HG03196 (cell line): ENCODE results near the gene AKAP13.

Source experiments
- ATAC-seq: cut with Tn5 transposase; IDR thresholded peaks from one replicate; pipeline ENCODE4 v1.9.1; 2021; ENCODE audit not compliant: unreplicated experiment

Gene AKAP13

DNA sequence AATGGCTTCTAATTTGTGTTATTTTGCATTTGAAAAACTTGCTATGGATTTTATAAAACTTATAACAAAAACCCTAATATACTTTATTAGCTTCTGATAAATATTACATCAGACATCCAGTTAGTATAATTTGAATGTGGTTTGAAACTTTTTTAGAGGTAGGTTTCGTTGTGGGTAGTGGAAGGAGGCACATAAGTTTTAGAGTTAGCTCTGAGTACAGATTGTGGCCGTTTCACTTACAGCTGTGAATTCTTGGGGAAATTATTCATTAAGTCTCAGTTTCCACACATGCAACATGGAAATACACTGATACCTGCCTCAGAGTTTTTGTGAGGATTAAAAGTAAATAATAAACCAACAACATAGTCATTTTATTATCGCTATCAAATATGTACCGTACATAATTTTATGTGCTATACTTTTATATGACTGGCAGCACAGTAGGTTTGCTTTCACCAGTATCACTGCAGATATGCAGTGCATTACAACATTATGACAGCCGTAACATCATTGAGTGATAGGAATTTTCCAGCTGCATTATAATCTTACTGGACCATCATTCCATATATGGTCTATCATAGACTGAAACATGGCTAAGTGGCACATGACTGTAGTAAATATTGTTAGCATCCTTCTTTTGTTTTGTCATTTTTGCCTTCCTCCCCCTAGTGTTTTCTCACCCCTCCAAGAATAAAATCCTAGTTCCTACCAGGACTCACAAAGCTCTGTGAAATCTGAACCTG, 175.6 kb downstream of the AKAP13 start:
- peak; percentile 75 for ATAC-seq

DNA sequence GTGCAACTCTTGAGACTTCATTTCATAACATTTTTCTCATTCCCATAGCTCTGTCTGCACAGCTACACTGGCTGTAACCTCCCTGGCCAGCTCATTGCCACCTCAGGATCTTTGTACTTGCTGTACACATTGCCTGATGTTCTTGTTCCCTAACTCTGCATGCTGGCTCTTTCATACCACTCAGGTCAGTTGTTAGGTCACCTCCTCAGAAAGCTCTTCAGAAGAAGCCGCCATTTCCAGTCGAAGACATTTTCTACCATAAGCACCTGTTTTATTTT, 176.2 kb downstream of the AKAP13 start:
- no peak for ATAC-seq

DNA sequence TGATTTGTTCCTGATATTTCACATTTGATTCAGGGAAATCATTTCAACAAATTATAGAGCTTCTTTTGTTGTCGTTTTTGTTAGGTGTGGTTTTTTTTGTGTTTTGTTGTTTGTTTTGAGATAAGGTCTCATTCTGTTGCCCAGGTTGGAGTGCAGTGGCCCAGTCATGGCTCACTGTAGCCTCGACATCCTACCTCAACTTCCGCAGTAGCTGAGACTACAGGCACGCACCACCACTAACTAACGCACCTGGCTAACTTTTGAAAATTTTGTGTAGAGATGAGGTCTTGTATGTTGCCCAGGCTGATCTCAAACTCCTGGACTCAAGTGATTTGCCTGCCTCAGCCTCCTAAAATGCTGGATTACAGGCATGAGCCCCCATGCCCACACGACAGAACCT, 177.0 kb downstream of the AKAP13 start:
- ATAC-seq, result no peak

DNA sequence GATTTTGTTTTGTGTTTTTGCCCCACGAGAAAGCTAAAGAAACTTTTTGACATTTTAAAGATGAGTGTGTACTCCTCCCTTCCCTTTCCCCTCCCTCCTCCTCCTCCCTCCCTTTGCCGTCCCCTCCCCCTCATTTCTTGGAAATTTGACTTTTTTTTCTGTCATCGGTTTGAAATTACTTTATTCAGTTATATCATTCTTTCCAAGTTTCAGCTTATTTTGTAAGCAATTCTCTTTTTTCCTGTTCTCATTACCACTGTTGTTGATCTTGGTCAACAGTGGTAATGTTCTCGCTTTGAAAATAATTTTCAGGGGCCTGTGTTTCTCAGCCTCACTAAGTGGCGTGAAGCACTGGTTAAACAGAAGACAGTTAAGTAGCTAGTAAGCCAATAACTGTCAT, 178.4 kb downstream of the AKAP13 start:
- ATAC-seq, result no peak

DNA sequence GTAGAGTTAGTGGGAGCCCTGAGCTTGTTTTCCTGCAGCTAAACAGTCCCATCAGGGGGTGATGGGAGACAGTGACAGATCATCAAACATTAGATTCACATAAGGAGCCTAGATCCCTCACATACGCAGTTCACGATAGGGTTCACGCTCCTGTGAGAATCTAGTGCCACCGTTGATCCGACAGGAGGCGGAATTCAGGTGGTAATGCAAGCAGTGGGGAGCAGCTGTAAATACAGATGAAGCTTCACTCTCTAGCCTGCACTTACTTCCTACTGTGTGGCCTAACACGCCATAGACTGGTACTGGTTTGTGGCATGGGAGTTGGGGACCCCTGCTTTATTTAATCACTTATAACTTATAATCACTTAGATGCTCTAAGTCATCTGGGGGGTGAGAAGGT, 179.1 kb downstream of the AKAP13 start:
- ATAC-seq, result no peak

DNA sequence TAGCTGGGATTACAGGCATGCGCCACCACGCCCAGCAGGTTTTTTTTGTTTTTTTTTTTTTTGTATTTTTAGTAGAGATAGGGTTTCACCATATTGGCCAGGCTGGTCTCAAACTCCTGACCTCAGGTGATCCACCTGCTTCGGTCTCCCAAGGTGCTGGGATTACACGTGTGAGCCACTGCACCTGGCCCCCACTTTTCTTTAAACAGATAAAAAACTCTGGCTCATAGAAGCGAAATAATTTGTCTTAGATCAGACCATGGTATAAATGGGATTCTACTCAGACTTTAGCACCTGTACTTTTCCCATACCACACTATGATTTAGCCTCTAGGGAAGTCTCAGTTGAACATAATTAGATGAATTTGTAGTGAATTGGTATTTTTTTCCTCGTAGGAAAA, 182.4 kb downstream of the AKAP13 start:
- no peak for ATAC-seq

DNA sequence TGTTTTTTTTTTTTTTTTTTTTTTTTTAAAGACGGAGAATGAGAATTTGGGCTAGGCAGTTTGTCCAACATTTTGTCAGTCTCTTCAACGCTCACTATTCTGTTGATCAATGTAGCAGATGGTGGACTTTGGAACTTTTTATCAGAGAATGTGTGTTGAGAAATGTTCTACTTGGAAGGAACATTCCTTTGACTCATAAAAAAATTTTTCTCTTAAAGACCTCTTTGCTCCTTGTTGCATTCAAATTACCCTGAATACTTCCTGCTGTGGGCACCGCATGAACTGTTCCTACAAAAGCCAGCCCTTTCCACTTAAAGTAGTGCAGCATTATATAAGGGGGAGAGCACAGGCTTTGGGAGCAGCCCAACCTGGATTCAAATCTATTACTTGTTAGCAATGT, 182.9 kb downstream of the AKAP13 start:
- ATAC-seq, result no peak

DNA sequence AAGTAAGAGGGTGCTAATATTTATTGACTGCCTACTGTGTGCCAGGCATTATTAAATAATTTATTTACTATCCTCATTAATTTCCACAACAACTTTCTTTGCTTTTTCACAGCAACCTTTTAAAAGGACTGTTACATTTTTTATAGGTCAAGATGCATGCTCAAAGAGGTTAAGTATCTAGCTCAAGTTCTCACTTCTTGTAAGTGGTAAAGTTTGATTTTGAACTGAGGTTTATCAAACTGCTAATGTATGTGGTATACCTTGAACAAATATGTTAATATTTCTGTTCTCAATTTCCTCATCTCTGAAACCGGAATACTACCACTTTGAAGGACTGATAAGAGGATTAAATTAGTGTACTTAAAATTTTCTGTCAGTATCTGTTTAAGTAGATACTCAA, 183.3 kb downstream of the AKAP13 start:
- ATAC-seq, result no peak

DNA sequence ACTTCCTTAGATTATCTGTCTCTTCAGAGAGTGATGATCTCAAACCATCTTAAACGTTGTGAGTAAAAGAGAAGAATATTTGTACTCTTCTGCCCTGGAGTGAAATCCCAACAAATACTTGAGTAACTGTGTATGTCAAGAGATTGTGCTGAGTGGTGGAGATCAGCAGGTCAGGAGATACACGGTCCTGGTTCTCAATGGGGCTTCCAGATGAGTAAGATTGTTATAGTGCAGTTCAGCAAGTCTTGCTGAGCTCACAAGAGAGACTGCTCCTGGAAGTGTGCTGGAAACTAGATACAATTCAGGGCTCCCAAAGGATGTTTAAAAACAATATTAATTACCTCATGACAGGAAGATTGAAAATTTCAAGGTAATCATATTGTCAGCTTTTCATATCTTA, 184.3 kb downstream of the AKAP13 start:
- ATAC-seq, result no peak

DNA sequence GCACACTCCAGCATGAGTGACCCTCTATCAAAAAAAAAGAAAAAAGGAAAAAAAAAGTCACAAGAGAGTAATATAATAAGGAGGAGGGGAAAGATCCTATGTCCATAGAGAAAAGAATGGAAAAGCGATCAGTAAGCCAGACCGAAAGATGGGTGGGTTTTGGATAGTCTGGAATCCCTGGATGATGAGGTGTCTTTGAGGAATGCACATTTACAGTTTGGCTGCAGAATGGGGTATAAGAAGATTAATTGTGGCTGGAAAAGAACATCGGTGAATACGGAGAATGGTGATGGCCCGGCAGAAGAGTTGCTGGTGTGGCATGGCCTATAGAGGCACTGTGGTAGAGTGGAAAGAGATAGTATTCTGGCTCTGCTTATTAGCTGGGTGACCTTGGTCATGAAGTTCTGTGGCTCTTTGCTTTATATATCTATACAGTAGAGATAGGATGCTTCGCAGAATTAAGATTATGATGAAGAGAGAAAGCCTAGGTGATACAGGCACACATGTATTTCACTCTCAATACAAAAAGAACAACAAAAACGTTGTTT, 187.9 kb downstream of the AKAP13 start:
- no peak for ATAC-seq

DNA sequence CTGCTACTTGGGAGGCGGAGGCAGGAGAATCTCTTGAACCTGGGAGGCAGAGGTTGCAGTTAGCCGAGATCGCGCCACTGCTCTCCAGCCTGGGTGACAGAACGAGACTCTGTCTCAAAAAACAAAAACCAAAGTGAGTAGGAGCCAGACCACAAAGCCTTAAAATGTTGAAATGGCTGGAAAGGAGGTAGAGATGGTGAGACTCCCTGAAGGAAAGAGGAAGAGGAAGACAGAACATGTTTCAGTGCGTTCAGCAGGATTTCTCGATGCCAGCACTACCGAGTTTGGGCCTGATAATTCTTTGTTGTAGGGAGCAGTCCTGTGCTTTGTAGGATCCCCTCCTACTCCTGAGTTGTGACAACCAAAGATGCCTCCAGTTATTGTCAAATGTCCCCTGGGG, 189.9 kb downstream of the AKAP13 start:
- no peak for ATAC-seq

DNA sequence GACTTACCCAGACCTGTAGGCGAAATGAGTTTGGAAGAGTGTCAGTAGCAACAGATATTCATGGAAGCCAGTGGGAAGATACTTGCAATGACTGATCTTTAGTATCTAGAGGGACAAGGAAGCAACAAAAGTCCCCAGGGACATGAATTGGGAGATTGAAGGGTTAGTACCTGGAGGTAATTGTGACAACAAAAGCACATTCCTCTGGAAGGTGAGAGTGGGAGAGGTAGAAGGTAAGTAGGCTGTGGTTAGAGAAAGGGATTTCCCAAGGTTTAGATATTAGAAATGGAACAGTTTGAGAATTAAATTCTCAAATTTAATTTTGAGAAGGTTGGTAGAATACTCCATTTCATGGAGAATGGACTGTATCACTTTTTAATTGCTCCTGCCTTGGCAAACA, 191.4 kb downstream of the AKAP13 start:
- ATAC-seq, result no peak

DNA sequence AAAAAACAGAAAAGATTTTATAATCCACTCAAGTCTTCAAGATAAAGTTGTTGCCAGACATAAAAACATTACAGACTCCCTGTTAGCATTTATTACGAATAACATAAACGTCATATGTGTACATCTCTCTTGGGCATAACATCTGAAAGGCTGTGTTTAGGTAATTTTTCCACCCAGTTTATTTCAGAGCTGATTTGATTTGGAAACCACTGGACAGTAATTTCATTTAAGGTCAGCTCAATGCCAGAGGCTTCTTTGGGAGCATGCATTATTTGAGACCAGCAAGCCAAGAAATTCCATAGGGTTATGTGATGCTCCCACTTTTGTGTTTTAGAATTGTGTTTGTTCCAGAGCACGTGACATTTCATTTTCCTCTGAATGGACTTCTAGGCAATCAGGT, 196.0 kb downstream of the AKAP13 start:
- ATAC-seq, result no peak

DNA sequence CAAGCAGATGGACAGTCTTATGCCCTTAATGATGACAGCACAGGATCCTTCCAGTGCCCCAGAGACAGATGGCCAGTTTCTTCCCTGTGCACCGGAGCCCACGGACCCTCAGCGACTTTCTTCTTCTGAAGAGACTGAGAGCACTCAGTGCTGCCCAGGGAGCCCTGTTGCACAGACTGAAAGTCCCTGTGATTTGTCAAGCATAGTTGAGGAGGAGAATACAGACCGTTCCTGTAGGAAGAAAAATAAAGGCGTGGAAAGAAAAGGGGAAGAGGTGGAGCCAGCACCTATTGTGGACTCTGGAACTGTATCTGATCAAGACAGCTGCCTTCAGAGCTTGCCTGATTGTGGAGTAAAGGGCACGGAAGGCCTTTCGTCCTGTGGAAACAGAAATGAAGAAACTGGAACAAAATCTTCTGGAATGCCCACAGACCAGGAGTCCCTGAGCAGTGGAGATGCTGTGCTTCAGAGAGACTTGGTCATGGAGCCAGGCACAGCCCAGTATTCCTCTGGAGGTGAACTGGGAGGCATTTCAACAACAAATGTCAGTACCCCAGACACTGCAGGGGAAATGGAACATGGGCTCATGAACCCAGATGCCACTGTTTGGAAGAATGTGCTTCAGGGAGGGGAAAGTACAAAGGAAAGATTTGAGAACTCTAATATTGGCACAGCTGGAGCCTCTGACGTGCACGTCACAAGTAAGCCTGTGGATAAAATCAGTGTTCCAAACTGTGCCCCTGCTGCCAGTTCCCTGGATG, 198.7 kb downstream of the AKAP13 start:
- ATAC-seq, result no peak

DNA sequence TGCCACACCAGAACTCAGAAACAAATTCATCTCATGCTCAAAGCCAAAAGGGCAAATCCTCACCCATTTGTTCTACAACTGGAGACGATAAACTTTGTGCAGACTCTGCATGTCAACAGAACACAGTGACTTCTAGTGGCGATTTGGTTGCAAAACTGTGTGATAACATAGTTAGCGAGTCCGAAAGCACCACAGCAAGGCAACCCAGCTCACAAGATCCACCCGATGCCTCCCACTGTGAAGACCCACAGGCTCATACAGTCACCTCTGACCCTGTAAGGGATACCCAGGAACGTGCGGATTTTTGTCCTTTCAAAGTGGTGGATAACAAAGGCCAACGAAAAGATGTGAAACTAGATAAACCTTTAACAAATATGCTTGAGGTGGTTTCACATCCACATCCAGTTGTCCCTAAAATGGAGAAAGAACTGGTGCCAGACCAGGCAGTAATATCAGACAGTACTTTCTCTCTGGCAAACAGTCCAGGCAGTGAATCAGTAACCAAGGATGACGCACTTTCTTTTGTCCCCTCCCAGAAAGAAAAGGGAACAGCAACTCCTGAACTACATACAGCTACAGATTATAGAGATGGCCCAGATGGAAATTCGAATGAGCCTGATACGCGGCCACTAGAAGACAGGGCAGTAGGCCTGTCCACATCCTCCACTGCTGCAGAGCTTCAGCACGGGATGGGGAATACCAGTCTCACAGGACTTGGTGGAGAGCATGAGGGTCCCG, 199.7 kb downstream of the AKAP13 start:
- ATAC-seq, result no peak

DNA sequence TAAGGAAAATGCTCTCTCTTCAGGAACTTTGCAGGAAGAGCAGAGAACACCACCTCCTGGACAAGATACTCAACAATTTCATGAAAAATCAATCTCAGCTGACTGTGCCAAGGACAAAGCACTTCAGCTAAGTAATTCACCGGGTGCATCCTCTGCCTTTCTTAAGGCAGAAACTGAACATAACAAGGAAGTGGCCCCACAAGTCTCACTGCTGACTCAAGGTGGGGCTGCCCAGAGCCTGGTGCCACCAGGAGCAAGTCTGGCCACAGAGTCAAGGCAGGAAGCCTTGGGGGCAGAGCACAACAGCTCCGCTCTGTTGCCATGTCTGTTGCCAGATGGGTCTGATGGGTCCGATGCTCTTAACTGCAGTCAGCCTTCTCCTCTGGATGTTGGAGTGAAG, 200.5 kb downstream of the AKAP13 start:
- ATAC-seq, result peak; percentile 34

DNA sequence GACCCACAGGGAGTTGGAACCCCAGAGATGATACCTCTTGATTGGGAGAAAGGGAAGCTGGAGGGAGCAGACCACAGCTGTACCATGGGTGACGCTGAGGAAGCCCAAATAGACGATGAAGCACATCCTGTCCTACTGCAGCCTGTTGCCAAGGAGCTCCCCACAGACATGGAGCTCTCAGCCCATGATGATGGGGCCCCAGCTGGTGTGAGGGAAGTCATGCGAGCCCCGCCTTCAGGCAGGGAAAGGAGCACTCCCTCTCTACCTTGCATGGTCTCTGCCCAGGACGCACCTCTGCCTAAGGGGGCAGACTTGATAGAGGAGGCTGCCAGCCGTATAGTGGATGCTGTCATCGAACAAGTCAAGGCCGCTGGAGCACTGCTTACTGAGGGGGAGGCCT, 201.1 kb downstream of the AKAP13 start:
- no peak for ATAC-seq

DNA sequence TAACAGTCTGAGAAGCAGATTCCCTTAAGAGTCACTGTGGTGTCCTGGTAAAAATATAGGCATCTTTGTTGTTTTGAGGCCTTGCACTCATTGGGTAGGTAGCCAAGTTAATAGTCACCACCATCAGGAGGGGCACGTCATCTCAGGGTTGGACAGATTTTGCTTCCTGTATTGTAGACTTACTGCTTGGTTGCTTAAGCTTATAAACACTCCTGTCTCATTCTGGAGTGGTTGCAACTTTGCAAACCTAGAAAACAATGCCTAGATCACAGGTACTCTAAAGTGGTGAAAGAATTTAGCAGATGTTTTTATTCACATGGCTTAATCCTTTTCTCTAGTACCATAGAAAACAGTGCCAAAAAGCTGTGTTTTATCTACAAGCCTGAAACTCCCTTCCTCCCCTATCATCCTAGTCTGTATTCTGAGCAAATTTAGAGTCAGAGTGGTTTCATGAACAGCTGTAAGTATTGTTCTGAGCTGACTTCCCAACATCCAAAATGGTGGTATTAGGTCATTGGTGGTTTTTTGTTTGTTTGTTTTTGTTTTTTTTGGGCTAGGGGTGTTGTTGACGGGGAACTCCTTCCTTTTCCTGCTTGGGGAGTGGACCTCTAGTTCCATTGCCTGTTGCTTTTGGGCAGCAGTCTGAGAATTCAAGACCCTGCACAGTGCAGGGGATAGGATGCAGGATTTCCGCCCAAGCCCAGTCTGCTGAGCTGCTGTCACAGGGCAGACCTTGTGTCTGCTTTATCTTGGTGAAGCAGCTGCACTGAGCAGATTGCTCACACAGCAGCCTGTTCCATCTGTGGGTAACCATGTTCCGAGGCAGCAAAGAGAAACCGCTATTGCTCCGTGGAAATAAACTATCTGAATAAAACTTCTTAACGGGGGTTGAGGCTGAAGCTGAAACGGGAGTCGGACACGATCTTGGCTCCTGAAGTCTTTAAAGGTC, 202.0 kb downstream of the AKAP13 start:
- ATAC-seq, result peak; percentile 51

DNA sequence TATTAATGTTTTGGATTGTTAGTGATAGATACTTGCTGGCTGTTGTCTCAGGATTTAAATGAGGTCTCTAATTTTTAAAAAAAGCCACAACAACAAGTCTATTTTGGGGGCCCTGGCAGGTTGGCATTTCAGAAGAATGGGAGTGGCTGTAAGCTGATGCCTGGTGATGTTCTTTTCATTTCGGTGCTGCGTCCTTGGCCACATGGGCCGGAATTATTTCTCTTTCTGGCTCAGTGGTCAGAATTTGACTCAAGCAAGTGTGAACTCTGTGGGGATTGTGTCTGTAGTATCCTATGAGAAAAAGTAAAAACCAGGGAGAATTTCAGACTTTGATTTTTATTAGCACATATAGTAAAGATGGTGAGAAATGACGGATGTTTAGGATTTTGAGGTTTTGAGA, 203.0 kb downstream of the AKAP13 start:
- no peak for ATAC-seq

DNA sequence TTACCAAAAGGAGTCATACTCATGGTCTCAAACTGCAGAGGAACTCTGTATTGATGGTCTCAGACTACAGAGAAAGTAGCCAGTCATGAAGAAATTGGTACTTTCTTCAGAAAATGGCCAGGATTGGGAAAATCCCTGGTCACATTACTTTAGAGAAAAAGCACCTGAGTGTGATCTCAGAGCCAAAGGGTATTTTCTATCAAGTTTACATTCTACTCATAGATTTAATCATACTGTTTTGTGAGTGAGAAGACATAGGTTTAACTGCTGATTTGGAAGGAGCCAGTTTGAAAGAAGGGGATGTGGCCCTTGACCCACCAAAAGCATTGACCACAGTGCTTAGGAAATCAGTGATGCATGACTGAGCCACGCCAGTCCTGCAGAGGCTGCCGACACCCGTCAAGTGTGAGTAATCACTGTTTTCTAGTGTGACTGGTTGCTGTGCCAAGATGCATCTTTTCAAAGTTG, 203.6 kb downstream of the AKAP13 start:
- peak; percentile 40 for ATAC-seq

DNA sequence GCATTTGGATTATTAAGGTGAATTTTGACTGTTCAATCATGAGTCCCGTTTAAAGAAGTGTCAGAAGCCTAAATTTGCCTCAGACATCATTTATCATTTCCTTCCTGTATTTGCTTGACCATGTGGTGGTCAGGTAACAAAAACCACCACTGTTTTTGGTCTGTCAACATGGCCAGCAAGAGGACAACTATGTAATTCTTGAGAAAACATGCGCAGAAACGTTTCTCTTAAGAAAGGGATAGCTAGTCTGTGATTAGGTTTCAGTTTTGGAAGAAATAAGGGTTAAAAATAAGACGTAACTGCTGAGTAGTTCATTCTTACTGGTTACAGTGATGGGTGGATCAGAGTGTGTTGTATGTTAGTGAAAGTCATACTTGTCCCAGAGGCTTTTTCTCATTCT, 204.5 kb downstream of the AKAP13 start:
- ATAC-seq, result no peak
